Right kidney (tissue), 1 donor: ENCODE results near the gene RILP.

ENCODE experiments used
- DNase-seq: peaks from one replicate; pipeline ENCODE4 v3.0.0-alpha.2; 2016

Gene RILP

DNA sequence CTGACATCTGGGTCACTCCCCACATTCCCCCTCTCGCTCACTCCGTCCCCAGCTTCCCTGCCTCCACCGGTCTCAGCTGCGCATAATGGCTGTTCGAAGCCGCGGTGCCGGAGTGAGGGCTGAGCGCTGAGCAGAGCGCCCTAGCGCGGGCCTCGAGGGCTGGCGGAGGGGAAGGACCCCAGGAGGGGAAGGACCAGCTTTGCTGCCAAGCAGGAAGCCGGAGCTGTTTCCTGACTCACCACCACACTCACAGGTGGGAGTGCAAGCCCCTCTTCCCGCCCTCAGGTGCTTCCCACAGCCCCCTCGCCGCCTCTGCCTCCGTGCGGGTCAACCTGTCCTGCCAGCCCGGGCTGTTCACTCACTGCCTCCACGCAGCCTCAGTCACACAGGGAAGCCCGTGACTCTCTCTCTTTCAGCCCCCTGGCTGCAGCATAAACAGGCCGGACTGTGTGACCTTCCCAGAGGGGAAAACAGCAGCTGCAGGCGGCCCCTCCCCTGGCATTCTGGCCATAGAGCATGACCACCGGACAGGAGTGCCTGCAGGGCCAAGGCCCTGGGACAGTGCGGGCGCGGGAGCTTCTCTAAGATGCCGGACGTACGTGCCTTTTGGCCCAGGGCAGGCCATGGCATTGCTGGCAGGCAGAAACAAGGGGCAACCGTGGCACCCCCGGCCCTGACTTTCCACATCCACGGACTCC, 44.7 kb downstream of the RILP start:
- peak; percentile 76 for DNase-seq

DNA sequence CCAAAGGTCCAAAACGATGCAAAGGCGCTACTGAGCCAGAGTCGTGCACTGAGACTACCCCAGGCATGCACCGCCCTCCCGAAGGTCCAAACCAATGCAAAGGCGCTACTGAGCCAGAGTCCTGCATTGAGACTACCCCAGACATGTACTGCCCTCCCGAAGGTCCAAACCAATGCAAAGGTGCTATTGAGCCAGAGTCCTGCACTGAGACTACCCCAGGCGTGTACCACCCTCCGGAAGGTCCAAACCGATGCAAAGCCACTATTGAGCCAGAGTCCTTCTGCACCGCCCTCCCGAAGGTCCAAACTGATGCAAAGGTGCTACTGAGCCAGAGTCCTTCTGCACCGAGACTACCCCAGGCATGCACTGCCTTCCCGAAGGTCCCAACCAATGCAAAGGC, 48.1 kb downstream of the RILP start:
- DNase-seq = no peak

DNA sequence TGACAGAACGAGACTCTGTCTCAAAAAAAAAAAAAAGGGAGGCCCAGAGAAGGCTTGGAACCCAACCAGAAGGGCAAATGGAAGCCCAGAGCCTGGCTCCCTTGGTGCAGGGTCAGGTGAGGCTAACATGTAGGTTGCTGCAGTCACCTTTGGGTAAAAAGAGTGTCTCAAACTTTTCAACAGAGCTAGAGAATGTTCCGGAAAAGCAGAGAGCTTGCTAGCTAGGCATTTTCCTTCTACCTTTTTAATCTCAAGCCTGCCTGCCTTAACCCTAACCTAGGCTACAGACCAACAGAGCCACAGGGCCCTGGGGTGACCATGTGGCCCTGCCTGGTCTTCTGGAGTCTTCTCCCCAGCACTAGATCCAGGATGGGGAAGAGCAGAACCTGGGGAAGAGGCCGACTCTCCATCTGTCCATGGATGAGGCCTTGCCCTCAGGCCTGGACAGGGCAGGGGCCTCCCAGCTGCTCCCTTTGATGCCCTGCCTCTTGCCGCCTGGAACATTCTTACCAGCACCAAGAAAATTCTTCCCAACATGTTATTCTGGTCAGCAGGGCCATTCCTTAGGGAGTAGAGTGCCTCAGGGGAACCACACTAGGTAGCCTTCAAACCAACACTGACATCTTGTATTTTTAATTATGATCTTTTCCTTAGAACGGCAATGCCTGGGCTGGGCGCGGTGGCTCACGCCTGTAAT, 51.1 kb downstream of the RILP start:
- DNase-seq = no peak

DNA sequence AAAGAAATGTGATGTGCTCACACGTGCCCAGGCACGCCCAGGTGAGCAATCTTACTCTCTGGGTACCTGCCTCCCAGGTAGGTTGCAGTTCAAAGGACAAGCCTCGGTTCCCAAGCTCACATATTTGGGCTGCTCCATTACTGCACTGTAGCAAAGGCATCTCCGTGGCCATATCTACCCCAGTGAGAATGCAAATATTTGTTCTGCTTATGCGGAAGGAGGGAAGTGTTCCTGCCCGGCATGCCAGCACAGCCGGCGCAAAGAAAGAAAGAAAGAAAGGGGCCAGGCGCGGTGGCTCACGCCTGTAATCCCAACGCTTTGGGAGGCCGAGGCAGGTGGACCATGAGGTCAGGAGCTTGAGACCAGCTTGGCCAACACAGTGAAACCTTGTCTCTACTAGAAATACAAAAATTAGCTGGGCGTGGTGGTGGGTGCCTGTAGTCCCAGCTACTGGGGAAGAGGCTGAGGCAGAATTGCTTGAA, 51.8 kb downstream of the RILP start:
- DNase-seq = no peak
